NCI-H748 (cell line): ENCODE measurements around the gene RACK1.

ENCODE experiments used
- DNase-seq: peaks from one replicate; lab custom pipeline; 2025; ENCODE audit not compliant: unreplicated experiment; lab: John Stamatoyannopoulos, UW

The RACK1 gene

GRCh38 chr5:181198905-181199519 lies 44.7 kb downstream of the RACK1 start:
- no peak for DNase-seq

GRCh38 chr5:181198106-181198685 lies 45.5 kb downstream of the RACK1 start:
- DNase-seq = no peak

GRCh38 chr5:181197326-181197951 lies 46.3 kb downstream of the RACK1 start:
- DNase-seq = no peak

GRCh38 chr5:181195249-181195761 lies 48.4 kb downstream of the RACK1 start:
- no peak for DNase-seq

GRCh38 chr5:181194489-181195248 lies 49.0 kb downstream of the RACK1 start:
- no peak for DNase-seq

GRCh38 chr5:181193656-181194055 lies 50.0 kb downstream of the RACK1 start:
- no peak for DNase-seq

- DNase-seq = no peak
These were observed 51.2 kb downstream of the RACK1 start for GRCh38 chr5:181192337-181193046.

- no peak for DNase-seq
These were observed 52.0 kb downstream of the RACK1 start for GRCh38 chr5:181191526-181192336.

- no peak for DNase-seq
These were observed 52.8 kb downstream of the RACK1 start for GRCh38 chr5:181190711-181191525.

- no peak for DNase-seq
These were observed 53.6 kb downstream of the RACK1 start for GRCh38 chr5:181189962-181190710.

GRCh38 chr5:181189363-181189961 lies 54.2 kb downstream of the RACK1 start:
- no peak for DNase-seq

- no peak for DNase-seq
These were observed 54.9 kb downstream of the RACK1 start for GRCh38 chr5:181188700-181189362.

- DNase-seq = no peak
These were observed 56.0 kb downstream of the RACK1 start for GRCh38 chr5:181187500-181188213.

- DNase-seq = no peak
These were observed 56.7 kb downstream of the RACK1 start for GRCh38 chr5:181186986-181187499.
